B cell (primary cell): ENCODE data around the gene PFKP. TPM values are rescaled to one million over a fixed set of nuclear protein-coding genes. Genes with fewer than 3 reads are reported as not detected.
"Not testable (repeated sequence)": the region's sequence is repeated elsewhere in the genome, so short reads cannot be mapped to it uniquely, and the experiment has no call there.

Source experiments
- ATAC-seq: fragments of 200-7000 bp; cut with Tn5 transposase; one replicate; pipeline ENCODE4 v1.10.0; 2021; ENCODE audit warnings: low read depth, mild to moderate bottlenecking, moderate number of reproducible peaks, moderate library complexity
- CTCF ChIA-PET: fragments of 350-600 bp; sonication (Branson Sonifier 250); formaldehyde crosslinking; loops from one replicate; lab custom pipeline; 2021; ENCODE audit warnings: antibody characterized with exemption, inconsistent platforms; lab: Charles Lee
- POLR2A ChIA-PET: fragments of 350-600 bp; sonication (Branson Sonifier 250); formaldehyde crosslinking; loops from one replicate; lab custom pipeline; 2021; ENCODE audit warnings: antibody characterized with exemption; lab: Charles Lee
- DNase-seq: peaks from one replicate; pipeline ENCODE4 v3.0.0; 2013
- H2AFZ ChIP-seq: 2 replicates; pipeline ENCODE4 v1.6.1; 2012; ENCODE audit warnings: mild to moderate bottlenecking, low read depth, low read length; ENCODE audit not compliant: insufficient read depth, poor library complexity, severe bottlenecking
- H3K27ac ChIP-seq, 2 donors: 1 replicate in 1 of 2; 2 replicates in 1 of 2; pipeline ENCODE4 v1.5.1; 2012 to 2013; ENCODE audit warnings: low read length in 2 of 2, mild to moderate bottlenecking in 2 of 2, moderate library complexity in 1 of 2
- H3K27me3 ChIP-seq, 4 experiments: fragments of 200-600 bp in 1 of 4; sonication (generic) in 1 of 4; replicated peaks in 1 of 4; 1 replicate in 2 of 4; 2 replicates in 2 of 4; pipeline versions ENCODE4 v1.6.1 to v1.7.0; 2013 to 2016; ENCODE audit warnings: low read length in 3 of 4, mild to moderate bottlenecking in 2 of 4, mixed read lengths in 1 of 4, moderate library complexity in 1 of 4; ENCODE audit not compliant: insufficient read depth in 4 of 4, control insufficient read depth in 3 of 4; ENCODE audit errors: control extremely low read depth in 1 of 4
- H3K36me3 ChIP-seq, 2 experiments: replicated peaks in 1 of 2; 1 replicate in 1 of 2; 2 replicates in 1 of 2; pipeline versions ENCODE4 v1.6.1 to v1.7.1; 2013; ENCODE audit warnings: low read length in 1 of 2; ENCODE audit not compliant: insufficient read depth in 2 of 2, control insufficient read depth in 1 of 2; ENCODE audit errors: control extremely low read depth in 1 of 2, extremely low read depth in 1 of 2
- H3K4me1 ChIP-seq, 2 donors: fragments of 200-600 bp in 1 of 2; sonication (generic) in 1 of 2; 1 replicate in 1 of 2; 2 replicates in 1 of 2; pipeline versions ENCODE4 v1.5.1 to v1.6.1; 2013 to 2017; ENCODE audit warnings: low read length in 2 of 2; ENCODE audit not compliant: control insufficient read depth in 2 of 2, insufficient read depth in 2 of 2
- H3K4me2 ChIP-seq: replicated peaks from 2 replicates; pipeline ENCODE3; 2012; ENCODE audit warnings: mild to moderate bottlenecking, low read depth, low read length; ENCODE audit not compliant: poor library complexity, severe bottlenecking
- H3K4me3 ChIP-seq, 5 experiments: fragments of 200-600 bp in 1 of 5; sonication (generic) in 1 of 5; 1 replicate in 3 of 5; 2 replicates in 2 of 5; pipeline versions ENCODE4 v1.5.1 to v1.7.0; 2011 to 2016; ENCODE audit warnings: low read length in 4 of 5, mild to moderate bottlenecking in 4 of 5, low read depth in 2 of 5, control low read depth in 1 of 5, moderate library complexity in 1 of 5; ENCODE audit not compliant: insufficient read depth in 1 of 5; ENCODE audit errors: control extremely low read depth in 1 of 5, extremely low read depth in 1 of 5
- H3K79me2 ChIP-seq: fragments of 200-600 bp; sonication (generic); one replicate; pipeline ENCODE4 v1.6.0; 2016; ENCODE audit warnings: low read length; ENCODE audit not compliant: control insufficient read depth, insufficient read depth
- H3K9ac ChIP-seq: fragments of 200-600 bp; sonication (generic); 2 replicates; pipeline ENCODE4 v1.6.1; 2017; ENCODE audit warnings: mild to moderate bottlenecking, low read length, moderate library complexity
- H3K9me3 ChIP-seq, 3 donors: one replicate each; pipeline versions ENCODE4 v1.6.1 to v1.7.1; 2013; ENCODE audit warnings: low read length in 2 of 3; ENCODE audit not compliant: control insufficient read depth in 2 of 3, insufficient read depth in 1 of 3; ENCODE audit errors: control extremely low read depth in 1 of 3
- H4K20me1 ChIP-seq: 2 replicates; pipeline ENCODE4 v1.6.0; 2012; ENCODE audit warnings: mild to moderate bottlenecking, low read length; ENCODE audit not compliant: insufficient read depth, control insufficient read depth, poor library complexity, severe bottlenecking
- H3K27ac Mint-ChIP-seq: one replicate; pipeline ENCODE4 v1.8.0; 2021; ENCODE audit warnings: mixed read lengths
- H3K27me3 Mint-ChIP-seq: one replicate; pipeline ENCODE4 v1.8.0; 2021; ENCODE audit warnings: mixed read lengths
- H3K4me1 Mint-ChIP-seq: one replicate; pipeline ENCODE4 v1.8.0; 2021; ENCODE audit warnings: mixed read lengths
- H3K4me3 Mint-ChIP-seq: one replicate; pipeline ENCODE4 v1.8.0; 2021; ENCODE audit warnings: mixed read lengths
- H3K9me3 Mint-ChIP-seq: one replicate; pipeline ENCODE4 v1.8.0; 2022; ENCODE audit warnings: mixed read lengths; ENCODE audit not compliant: insufficient read depth
- WGBS: methylation state at CpG from one replicate; pipeline ENCODE4 v1.1.5; 2013; ENCODE audit warnings: missing lambda C conversion rate; ENCODE audit not compliant: insufficient coverage; 5-methylcytosine and 5-hydroxymethylcytosine counted together
- intact Hi-C: fragments of 100-400 bp; cut with micrococcal nuclease; formaldehyde crosslinking; loops from one replicate; pipeline ENCODE4 v1.10.0; 2022
- polyA plus RNA-seq: library from polyadenylated mRNA; depleted of rRNA; stranded (reverse); fragments of >200 nt; gene quantifications from 2 replicates; pipeline ENCODE4 v1.2.3, GENCODE V29; 2012
- total RNA-seq, 2 donors: library from RNA; stranded (reverse); fragments of 120-200 nt in 1 of 2; gene quantifications; 1 replicate in 1 of 2; 2 replicates in 1 of 2; pipeline versions ENCODE4 v1.2.3 to v1.2.4, GENCODE V29; 2013 to 2022
- TF ChIP-seq, protein P1 (sequence below): fragments of 200-600 bp; IDR thresholded peaks from one replicate; pipeline ENCODE4 v1.8.0; 2022; ENCODE audit warnings: antibody characterized with exemption, mild to moderate bottlenecking

Gene PFKP
- total and polyA plus RNA-seq, 2 donors (not counting 1 experiment from before 2014, with no cell fraction given): 41.4 to 54.3 TPM

DNA sequence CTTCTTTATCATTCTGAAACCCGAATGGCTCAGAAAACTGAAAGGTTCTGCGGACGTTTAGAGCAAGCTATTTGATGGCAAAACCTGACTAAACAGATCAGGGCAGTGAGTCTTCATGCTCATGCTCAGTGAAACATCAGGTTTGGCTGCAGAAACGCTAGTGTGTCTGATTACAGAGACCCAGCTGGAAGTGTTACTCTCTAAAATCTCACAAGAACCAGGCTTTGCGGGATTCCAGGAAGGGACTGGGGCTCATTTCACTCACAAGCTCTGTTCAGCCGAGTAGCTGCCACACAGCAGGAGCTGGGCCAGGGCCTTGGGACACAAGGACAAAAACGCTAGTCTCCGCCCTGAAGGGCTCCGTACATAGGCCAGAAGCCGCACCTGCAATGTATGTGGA lies 102.3 kb downstream of the PFKP start:
- H3K79me2 ChIP-seq: peaks cover 30% of the 10 kb centered on the region
- H3K27me3 ChIP-seq: no peaks in the 10 kb centered on the region
- H3K9me3 Mint-ChIP-seq: no peaks in the 10 kb centered on the region
- CTCF ChIA-PET: no interaction called here
- TF ChIP-seq, protein P1, sequence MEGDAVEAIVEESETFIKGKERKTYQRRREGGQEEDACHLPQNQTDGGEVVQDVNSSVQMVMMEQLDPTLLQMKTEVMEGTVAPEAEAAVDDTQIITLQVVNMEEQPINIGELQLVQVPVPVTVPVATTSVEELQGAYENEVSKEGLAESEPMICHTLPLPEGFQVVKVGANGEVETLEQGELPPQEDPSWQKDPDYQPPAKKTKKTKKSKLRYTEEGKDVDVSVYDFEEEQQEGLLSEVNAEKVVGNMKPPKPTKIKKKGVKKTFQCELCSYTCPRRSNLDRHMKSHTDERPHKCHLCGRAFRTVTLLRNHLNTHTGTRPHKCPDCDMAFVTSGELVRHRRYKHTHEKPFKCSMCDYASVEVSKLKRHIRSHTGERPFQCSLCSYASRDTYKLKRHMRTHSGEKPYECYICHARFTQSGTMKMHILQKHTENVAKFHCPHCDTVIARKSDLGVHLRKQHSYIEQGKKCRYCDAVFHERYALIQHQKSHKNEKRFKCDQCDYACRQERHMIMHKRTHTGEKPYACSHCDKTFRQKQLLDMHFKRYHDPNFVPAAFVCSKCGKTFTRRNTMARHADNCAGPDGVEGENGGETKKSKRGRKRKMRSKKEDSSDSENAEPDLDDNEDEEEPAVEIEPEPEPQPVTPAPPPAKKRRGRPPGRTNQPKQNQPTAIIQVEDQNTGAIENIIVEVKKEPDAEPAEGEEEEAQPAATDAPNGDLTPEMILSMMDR: no peak
- H4K20me1 ChIP-seq: no peaks in the 10 kb centered on the region
- no peaks in the 10 kb centered on the region for H3K27me3 Mint-ChIP-seq
- peaks cover 0 to 52% of the 10 kb centered on the region in 2 experiments for H3K36me3 ChIP-seq
- H3K4me3 ChIP-seq: no peak overlapping the region
- H3K4me2 ChIP-seq: no peak overlapping the region
- no peak overlapping the region for H3K4me3 Mint-ChIP-seq
- H3K9ac ChIP-seq: no peak overlapping the region
- ATAC-seq (no peak), DNase-seq (no peak)
- H3K4me1 Mint-ChIP-seq: peaks cover 16% of the 10 kb centered on the region
- no peak overlapping the region for H3K27ac ChIP-seq
- POLR2A ChIA-PET: no interaction called here
- H3K4me1 ChIP-seq: peaks cover 7 to 17% of the 10 kb centered on the region in 2 donors
- no peak overlapping the region for H3K27ac Mint-ChIP-seq
- peaks cover 0 to 8% (median 0%) of the 10 kb centered on the region in 3 donors for H3K9me3 ChIP-seq
- 92% methylated on average over 10 of the region's 10 CpGs for WGBS
- intact Hi-C loops: loop anchor here (5.0 to 10.0 kb wide), 2 partner anchors 318 to 615 kb away; partner anchors contain the start of gene KLF6
- H2AFZ ChIP-seq: no peak overlapping the region

DNA sequence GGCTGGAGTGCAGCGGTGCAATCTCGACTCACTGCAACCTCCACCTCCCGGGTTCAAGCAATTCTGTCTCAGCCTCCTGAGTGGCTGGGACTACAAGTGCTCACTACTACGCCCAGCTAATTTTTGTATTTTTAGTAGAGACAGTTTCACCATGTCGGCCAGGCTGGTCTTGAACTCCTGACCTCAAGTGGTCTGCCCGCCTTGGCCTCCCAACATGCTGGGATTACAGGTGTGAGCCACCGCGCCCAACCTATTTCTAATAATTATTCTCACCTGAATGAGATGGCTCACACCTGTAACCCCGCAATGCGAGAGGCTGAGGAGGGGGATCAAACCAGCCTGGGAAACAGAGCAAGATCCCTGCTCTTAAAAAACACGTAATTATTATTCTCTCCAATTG lies 104.1 kb downstream of the PFKP start:
- H4K20me1 ChIP-seq, H2AFZ ChIP-seq, CTCF ChIA-PET, POLR2A ChIA-PET, H3K27ac Mint-ChIP-seq, H3K9me3 ChIP-seq, DNase-seq, H3K27me3 ChIP-seq, H3K9me3 Mint-ChIP-seq, ATAC-seq, H3K27me3 Mint-ChIP-seq, H3K27ac ChIP-seq: not testable (repeated sequence)
- H3K4me2 ChIP-seq: peak overlapping the region; percentile 92
- H3K79me2 ChIP-seq: peaks cover 30% of the 10 kb centered on the region
- peaks cover 0 to 34% of the 10 kb centered on the region in 2 experiments for H3K36me3 ChIP-seq
- H3K4me3 ChIP-seq: peak overlapping the region in 2 of 5 experiments; percentile 77 to 86
- H3K4me1 ChIP-seq: peaks cover 7 to 17% of the 10 kb centered on the region in 2 donors
- Mint-ChIP-seq H3K4me3 (peak overlapping the region; percentile 88), H3K4me1 (peaks cover 16% of the 10 kb centered on the region)
- intact Hi-C loops: loop anchor here (5.0 to 10.0 kb wide), 2 partner anchors 316 to 613 kb away; partner anchors contain the start of gene KLF6
- 97% methylated on average over 6 of the region's 11 CpGs for WGBS
- peak overlapping the region; percentile 90 for H3K9ac ChIP-seq
